ENCODE measurements around the gene CPNE5. TPM values are rescaled to one million over a fixed set of nuclear protein-coding genes. Genes with fewer than 3 reads are reported as not detected.

Gene CPNE5
- total RNA-seq (2014; rRNA removed; shearing (Covaris generic)): 0.63 TPM in 1 of 2 replicates, not detected in the other
- 0.54 and 2.0 TPM in 2 replicates for polyA plus RNA-seq (2015; cell fraction: cytosol; rRNA removed)
- polyA plus RNA-seq (2015; cell fraction: nucleus; rRNA removed): 2.3 TPM in 1 of 2 replicates, not detected in the other

DNA sequence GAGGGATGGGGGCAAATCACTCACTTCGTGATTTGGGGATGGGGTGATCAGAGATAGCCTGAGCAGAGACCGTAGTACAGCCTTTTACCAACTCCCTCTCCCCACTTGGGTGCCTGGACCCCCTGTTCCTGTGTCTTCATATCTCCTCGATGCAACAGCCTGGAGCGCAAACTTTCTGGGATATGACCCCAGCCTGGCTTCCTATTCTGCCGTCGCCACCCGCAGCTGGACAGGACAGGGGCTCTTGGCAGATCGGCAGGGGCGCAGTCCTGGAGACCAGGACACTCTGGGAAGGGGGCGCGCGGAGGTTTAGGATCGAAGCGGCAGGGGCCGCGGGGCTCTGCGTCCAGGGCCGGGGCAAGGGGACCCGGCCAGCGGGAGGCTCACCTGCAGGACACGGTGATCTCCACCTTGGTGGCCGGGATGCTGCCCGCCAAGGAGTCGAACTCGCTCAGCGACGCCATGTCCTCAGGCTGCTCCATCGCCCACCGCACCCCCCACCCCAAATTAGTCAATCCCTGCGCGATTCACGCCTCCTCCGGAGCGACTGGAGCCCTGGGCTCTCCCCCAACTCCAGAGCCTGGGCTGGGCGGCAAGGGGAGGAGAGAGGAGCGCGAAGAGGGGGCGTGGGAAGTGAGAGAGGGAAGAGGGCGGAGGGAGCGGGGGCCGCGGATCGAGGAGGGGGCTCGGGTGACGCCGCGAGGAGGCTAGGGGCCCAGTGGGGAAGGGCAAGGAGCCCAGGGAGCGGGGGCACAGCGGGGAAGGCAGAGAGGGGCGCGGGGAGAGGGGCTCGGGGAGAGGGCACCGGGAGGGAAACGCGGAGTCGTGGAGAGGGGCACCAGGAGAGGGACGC lies at the start of gene CPNE5:
Gene CPNE5 (minus strand): TSS at position 549 of the 853 bp plus-strand sequence. CDS start 67 bp downstream, at position 482.
- in situ Hi-C loops (cut with HindIII; ENCODE audit: low pct_unique_long_range_greater_than_20kb, low sequenced_read_pairs): no loop called here
- DNase-seq (ENCODE audit: low read depth, low spot score): no peak

DNA sequence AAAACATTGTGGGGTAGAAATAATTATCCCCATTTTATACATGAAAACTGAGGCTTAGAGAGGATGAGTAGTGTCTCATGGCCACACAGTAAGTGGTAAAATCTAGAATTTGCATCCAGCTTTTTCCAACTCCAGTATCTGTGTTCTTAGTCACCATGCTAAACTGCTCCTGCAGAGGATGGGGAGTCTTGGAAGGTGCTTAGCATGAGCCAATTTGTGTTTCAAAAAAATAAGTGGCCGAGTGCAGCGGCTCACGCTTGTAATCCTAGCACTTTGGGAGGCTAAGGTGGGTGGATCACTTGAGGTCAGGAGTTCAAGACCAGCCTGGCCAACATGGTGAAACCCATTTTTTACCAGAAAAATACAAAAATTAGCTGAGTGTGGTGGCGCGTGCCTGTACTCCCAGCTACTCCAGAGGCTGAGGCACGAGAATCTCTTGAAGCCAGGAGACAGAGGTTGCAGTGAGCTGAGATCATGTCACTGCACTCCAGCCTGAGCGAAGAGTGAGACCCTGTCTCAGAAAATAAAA lies 48.9 kb upstream of the CPNE5 start:
- DNase-seq (ENCODE audit: low read depth, low spot score): no peak
- in situ Hi-C loops (cut with HindIII; ENCODE audit: low pct_unique_long_range_greater_than_20kb, low sequenced_read_pairs): no loop called here

GRCh38 chr6:36886950-36887618 lies 47.8 kb upstream of the CPNE5 start:
- no peak for DNase-seq (ENCODE audit: low read depth, low spot score)
- in situ Hi-C loops (cut with HindIII; ENCODE audit: low pct_unique_long_range_greater_than_20kb, low sequenced_read_pairs): no loop called here

DNA sequence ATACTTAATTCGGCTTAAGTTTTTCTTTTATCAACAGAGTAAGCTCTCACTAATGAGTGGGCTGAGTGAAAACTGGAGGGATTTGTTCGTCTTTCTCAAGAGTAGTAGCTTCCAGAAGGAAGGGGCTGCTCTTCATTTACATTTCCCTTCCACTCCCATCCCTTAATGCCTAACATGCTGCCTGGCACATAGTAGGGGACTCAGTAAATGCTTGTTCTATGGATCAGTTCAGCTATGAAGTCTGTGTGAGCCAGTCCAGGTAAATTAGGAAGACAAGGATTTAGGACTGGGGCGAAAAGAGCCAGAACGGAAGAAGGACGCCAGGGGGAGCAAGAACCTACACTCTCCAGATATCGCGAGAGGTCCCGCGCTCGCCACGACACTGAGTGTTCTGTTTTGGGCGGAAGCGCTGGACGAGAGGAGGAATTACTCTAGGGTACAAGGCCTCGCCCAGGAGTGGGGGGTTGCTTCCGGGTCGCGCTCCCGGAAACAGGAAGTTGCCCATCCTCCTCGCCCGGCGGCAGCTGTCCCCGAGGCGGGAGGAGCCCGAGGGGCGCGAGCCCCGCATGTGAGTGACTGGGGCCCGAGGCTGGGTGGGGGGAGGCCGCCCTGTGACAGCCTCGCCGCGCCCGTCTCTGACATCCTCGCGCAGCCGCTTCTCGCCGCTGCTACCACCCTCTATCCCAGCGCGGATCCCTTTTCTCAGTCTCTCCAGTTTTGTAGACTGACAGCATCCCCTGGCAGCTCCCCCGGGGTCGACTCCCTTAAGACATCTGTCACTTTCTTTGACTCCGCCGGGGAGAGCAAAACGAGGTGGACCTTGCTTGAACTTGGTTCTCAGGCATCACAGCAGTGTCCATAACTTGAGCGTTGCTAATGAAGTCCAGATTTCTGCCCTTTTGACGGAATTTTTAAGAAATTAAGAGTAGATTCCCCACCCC lies 46.5 kb upstream of the CPNE5 start, which contains the start of gene C6orf89:
Gene C6orf89 (plus strand): TSS at position 492 of the 941 bp plus-strand sequence. CDS start 13,493 bp downstream, outside the sequence.
- in situ Hi-C loops (cut with HindIII; ENCODE audit: low pct_unique_long_range_greater_than_20kb, low sequenced_read_pairs): no loop called here
- DNase-seq (ENCODE audit: low read depth, low spot score): peak; percentile 98

- in situ Hi-C loops (cut with HindIII; ENCODE audit: low pct_unique_long_range_greater_than_20kb, low sequenced_read_pairs): no loop called here
- DNase-seq (ENCODE audit: low read depth, low spot score): no peak
Observed at GRCh38 chr6:36884610-36885009, 45.4 kb upstream of the CPNE5 start.

- DNase-seq (ENCODE audit: low read depth, low spot score): no peak
- in situ Hi-C loops (cut with HindIII; ENCODE audit: low pct_unique_long_range_greater_than_20kb, low sequenced_read_pairs): no loop called here
Observed at GRCh38 chr6:36875250-36875633, 36.0 kb upstream of the CPNE5 start.

DNA sequence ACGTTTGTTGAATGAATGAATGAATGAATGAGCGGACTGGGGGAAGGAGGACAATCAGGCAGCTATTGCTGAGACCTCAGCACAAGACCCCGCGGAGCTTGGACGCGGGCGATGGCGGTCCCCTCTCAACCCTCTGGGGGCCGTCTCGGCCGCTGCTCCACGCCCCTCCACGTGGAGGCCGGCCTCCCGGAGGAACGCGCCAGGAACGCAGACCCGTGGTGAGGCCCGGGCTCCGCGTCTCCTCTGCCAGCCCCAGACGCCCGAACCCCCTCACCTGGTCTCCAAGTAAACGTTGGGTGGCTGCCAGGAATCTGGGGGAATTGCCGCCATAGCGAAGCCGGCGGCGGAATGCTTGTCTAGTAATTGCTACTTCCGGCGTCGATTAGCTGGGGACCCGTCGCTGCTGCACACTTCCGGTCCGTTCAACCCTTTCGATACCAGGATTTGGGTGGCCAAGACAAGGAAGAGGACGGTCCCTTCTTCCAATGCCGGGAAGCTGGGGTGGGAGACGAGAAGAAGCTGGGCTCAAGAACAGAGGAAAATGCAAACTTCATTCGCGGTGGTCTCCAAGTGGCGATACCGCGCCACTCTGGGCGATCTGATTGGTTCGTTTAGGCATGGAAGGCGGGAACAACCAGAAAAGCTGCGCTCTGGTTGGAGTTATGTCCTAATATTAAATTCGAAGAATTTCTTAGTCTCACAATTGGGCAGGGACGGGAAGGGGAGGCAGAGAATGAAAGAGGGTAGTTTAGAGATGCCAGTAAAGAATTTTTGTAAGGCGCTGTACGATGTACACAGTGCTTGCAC lies 35.4 kb upstream of the CPNE5 start, which contains the start of gene PPIL1:
Gene PPIL1 (minus strand): TSS at position 361 of the 807 bp plus-strand sequence. CDS start 31 bp downstream, at position 330.
- in situ Hi-C loops (cut with HindIII; ENCODE audit: low pct_unique_long_range_greater_than_20kb, low sequenced_read_pairs): no loop called here
- DNase-seq (ENCODE audit: low read depth, low spot score): peak; percentile 90

DNA sequence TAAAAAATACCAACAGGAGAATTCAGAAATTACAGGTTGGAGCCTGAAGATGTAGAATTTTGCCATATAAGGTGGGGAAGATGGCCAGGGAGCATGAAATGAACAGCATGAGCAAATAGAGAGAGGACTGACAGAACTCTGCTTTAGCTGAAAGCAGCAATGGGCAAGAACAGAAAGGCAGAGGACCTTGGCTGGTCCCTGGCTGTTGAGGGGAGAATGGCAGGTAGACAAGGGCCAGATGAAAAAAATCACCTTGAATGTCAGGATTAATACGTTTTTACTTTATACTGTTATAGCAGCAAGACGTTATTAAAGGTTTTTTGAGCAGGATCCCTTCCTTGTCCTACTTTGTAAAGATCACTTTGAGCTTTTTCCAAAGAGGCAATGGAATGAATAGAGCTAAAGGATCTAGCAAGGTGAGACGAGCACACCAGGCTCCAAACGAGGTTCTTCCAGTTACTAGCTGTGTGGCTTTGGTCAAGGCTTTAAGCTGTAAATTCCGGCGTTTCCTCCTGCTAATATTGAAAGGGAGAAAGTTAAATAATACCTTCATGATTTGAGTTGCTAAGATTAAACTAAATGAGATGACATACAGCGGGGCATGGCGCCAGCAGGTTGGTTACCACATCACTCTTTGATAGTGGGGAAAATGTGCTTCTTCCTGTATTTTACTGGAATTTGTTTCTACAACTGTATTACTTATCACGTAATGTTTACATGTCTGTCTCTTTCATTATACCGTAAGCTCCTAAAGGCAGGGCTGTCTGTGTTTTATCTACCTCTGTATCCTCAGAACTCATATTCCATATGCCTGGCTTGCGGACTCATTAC lies 34.6 kb upstream of the CPNE5 start:
- in situ Hi-C loops (cut with HindIII; ENCODE audit: low pct_unique_long_range_greater_than_20kb, low sequenced_read_pairs): no loop called here
- no peak for DNase-seq (ENCODE audit: low read depth, low spot score)

- DNase-seq (ENCODE audit: low read depth, low spot score): no peak
- in situ Hi-C loops (cut with HindIII; ENCODE audit: low pct_unique_long_range_greater_than_20kb, low sequenced_read_pairs): no loop called here
Observed at GRCh38 chr6:36873115-36873514, 33.9 kb upstream of the CPNE5 start.

GRCh38 chr6:36871686-36872085 lies 32.4 kb upstream of the CPNE5 start:
- DNase-seq (ENCODE audit: low read depth, low spot score): no peak
- in situ Hi-C loops (cut with HindIII; ENCODE audit: low pct_unique_long_range_greater_than_20kb, low sequenced_read_pairs): no loop called here

GRCh38 chr6:36867471-36868224 lies 28.4 kb upstream of the CPNE5 start:
- no peak for DNase-seq (ENCODE audit: low read depth, low spot score)
- in situ Hi-C loops (cut with HindIII; ENCODE audit: low pct_unique_long_range_greater_than_20kb, low sequenced_read_pairs): no loop called here

DNA sequence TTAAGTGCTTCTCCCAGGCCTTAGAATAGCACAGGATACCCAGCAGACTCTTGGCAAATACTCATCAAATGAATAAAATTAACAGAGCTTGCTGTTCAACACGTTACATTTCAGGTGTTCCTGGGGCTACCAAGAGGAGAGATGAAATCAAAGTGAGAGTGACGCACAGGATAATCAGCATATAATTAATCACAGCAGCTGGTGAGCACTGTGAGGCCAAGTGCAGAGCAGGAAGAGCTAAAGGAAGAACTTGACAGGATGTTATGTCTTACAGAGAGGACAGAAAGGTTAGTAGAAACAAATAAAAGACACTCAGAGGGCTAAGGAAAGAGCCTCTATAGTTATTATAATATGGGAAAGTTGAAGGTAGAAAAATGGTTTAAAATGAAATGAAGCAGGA lies 26.6 kb upstream of the CPNE5 start:
- in situ Hi-C loops (cut with HindIII; ENCODE audit: low pct_unique_long_range_greater_than_20kb, low sequenced_read_pairs): no loop called here

DNA sequence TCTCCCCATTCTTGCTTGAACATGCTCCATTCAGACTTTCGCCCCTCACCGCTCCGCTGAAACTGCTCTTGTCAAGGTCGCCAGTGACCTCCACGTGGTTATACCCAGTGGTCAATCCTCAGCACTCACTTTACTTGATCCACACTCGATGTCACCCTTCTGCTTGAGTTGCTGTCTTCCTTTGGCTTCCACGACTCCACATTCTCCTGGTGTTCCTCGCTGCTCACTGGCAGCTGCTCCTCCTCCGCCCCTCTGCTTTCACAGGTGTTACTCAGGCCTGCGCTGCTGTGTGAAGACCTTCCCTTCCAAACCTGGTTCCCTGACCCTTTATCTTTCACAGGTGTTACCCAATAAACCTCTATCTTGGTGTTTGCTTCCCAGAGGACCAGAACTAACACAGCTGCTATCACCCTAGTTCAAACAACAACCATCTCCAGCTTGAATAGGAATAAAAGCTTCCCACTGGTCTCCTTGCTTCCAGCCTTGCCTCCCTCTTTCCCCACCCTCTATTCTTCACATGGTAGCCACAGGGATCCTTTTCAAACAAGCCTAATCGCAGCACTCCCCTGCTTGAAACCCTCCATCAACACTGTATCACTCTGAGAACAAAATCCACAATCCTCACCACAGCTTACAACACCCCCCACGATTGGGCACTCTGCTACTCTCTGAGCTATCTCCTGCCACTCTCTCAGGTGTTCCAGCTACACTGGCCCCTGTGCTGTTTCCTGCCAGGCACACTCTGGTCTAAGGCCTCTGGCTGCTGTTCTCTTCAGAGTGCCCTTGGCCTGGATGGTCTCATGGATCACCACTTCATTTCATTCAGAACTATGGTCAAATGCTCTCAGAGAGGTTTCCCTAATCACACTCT lies 24.7 kb upstream of the CPNE5 start:
- no peak for DNase-seq (ENCODE audit: low read depth, low spot score)
- in situ Hi-C loops (cut with HindIII; ENCODE audit: low pct_unique_long_range_greater_than_20kb, low sequenced_read_pairs): no loop called here

More for the DNA sequence above, 26.6 kb upstream of the CPNE5 start:
- DNase-seq (ENCODE audit: low read depth, low spot score): no peak

DNA sequence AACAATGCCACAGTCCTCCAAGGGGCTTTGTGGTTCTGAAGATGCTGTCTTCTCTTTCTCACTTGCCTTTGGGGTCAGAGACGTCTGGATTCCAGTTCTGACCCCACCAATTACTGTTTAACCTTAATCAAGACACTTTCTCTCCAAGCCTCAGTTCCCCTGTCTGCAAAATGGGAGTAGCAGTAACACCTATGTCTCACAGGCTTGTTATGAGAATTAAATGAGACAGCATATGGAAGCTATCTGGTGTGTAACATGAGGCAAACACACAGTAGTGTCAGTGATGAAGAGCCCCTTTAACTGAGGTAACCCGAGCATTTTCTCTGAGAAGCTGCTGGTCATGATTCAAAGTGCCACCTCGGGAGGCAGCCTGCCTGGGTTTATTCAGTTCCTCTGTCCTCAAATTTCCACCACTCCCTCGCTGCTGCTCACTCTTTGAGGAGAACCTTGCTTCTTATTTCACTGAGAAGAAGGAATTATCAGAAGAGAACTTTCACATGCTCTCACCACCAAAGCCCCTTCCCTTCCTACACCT lies 23.7 kb upstream of the CPNE5 start:
- in situ Hi-C loops (cut with HindIII; ENCODE audit: low pct_unique_long_range_greater_than_20kb, low sequenced_read_pairs): no loop called here

More for the DNA sequence above, 23.7 kb upstream of the CPNE5 start:
- no peak for DNase-seq (ENCODE audit: low read depth, low spot score)
